ENCODE measurements around the gene COL4A3.

COL4A3 gene

GRCh38 chr2:227163998-227164762, at the start of gene COL4A3, which contains the start of gene COL4A4:
Gene COL4A3, plus strand, starts transcription at chr2:227164624. Its CDS starts 103 bp downstream, at chr2:227164727.
Gene COL4A4, minus strand, starts transcription at chr2:227164205. Its CDS starts 16,722 bp downstream, at chr2:227147483.
- DNase-seq (ENCODE audit: low read depth), result peak; percentile 23
- TF ChIP-seq CTCF (conservative IDR thresholded peaks at IDR 0.05; ENCODE audit: control insufficient read depth, insufficient read depth, low read depth, low read length), result no peak
- H3K4me3 ChIP-seq (ENCODE audit: control insufficient read depth, low read depth, low read length), result peak within 1 kb of the TSS; percentile 59

- DNase-seq (ENCODE audit: low read depth), result peak; percentile 89
- no peak overlapping the region for H3K4me3 ChIP-seq (ENCODE audit: control insufficient read depth, low read depth, low read length)
- TF ChIP-seq CTCF (conservative IDR thresholded peaks at IDR 0.05; ENCODE audit: control insufficient read depth, insufficient read depth, low read depth, low read length), result no peak
These were observed 48.7 kb upstream of the COL4A3 start for GRCh38 chr2:227115761-227116160.

- DNase-seq (ENCODE audit: low read depth), result no peak
- no peak for TF ChIP-seq CTCF (conservative IDR thresholded peaks at IDR 0.05; ENCODE audit: control insufficient read depth, insufficient read depth, low read depth, low read length)
- no peak overlapping the region for H3K4me3 ChIP-seq (ENCODE audit: control insufficient read depth, low read depth, low read length)
These were observed 47.4 kb upstream of the COL4A3 start for GRCh38 chr2:227117027-227117426.

GRCh38 chr2:227117852-227118251, 46.6 kb upstream of the COL4A3 start:
- H3K4me3 ChIP-seq (ENCODE audit: control insufficient read depth, low read depth, low read length), result no peak overlapping the region
- no peak for TF ChIP-seq CTCF (conservative IDR thresholded peaks at IDR 0.05; ENCODE audit: control insufficient read depth, insufficient read depth, low read depth, low read length)
- DNase-seq (ENCODE audit: low read depth), result no peak

- TF ChIP-seq CTCF (conservative IDR thresholded peaks at IDR 0.05; ENCODE audit: control insufficient read depth, insufficient read depth, low read depth, low read length), result no peak
- H3K4me3 ChIP-seq (ENCODE audit: control insufficient read depth, low read depth, low read length), result no peak overlapping the region
- no peak for DNase-seq (ENCODE audit: low read depth)
These were observed 46.1 kb upstream of the COL4A3 start for GRCh38 chr2:227118353-227118752.

GRCh38 chr2:227123697-227124096, 40.7 kb upstream of the COL4A3 start:
- DNase-seq (ENCODE audit: low read depth), result no peak
- H3K4me3 ChIP-seq (ENCODE audit: control insufficient read depth, low read depth, low read length), result no peak overlapping the region
- no peak for TF ChIP-seq CTCF (conservative IDR thresholded peaks at IDR 0.05; ENCODE audit: control insufficient read depth, insufficient read depth, low read depth, low read length)

Measured in fibroblast of mammary gland (primary cell).